ENCODE data around the gene PAGE5.

The PAGE5 gene, protein sequence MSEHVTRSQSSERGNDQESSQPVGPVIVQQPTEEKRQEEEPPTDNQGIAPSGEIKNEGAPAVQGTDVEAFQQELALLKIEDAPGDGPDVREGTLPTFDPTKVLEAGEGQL

DNA sequence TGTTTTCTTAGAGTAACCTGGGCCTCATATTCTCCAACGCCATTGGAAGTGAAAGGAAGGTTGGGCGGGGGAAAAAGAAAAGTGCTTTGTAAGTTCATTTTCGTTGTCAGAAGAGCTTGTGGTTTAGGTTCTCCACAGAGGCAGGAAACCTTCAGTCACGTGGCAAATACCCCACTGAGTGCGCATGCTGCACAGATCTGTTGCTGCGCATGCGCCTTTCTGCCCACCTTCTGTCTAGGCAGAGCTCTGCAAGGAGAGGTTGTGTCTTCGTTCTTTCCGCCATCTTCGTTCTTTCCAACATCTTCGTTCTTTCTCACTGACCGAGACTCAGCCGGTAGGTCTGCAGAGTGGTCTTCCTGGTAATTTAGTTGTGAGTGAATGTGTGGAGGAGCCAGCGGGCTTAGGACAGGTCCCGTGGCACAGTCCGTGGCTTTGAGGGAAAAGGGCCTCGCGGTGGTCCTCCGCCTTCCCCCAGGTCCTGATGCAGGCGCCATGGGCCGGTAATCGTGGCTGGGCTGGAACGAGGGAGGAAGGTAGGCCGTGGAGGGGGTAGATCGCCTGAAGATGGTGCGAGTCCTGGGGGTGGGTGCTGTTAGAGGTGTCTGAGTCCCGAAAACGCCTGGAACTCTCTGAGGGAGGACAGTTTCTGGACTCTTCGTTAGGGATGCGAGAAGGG is at the start of gene PAGE5:
Gene PAGE5, plus strand, starts transcription at position 228 of the 676 bp plus-strand sequence. CDS start 1,037 bp downstream, outside the sequence.
- DNase-seq: no peak

DNA sequence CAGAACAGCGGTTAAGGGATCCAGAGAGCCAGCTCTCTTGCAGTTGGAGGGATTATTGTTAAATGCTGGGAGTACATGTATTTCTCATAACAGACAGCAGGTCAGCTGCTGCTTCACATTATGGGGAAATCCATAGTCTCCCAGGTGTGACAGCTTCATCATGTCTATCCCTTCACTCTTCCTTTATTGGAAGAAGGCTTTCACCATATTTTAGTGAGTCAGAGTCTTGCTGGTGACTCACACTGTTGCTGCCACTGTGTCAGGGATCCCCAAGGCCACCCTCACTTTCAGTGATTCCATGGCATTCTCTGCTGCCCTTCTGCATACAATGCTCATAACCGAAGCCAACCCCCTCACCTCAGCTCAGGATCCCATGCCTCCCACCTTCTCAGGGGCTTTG is 32.9 kb upstream of the PAGE5 start:
- peak in 1 of 3 donors; percentile 6 for DNase-seq

DNA sequence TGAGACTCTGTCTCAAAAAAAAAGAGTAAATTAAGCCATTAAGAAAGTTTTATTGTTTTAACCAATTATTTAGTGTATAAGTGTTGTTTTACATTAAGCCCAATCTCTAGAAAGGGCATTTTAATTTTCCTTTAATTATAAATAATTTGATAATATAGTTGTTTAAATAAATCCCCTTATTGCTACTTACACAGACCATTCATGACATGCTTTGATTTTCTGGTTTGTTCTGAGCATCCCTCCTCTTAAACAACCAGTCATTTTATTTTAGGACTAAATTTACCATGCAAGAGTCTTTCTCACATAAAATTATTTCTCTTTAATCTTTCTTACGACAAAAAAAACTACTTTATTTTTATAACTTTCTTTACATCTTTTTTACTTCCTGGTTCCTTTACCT is 23.5 kb upstream of the PAGE5 start:
- DNase-seq: no peak

DNA sequence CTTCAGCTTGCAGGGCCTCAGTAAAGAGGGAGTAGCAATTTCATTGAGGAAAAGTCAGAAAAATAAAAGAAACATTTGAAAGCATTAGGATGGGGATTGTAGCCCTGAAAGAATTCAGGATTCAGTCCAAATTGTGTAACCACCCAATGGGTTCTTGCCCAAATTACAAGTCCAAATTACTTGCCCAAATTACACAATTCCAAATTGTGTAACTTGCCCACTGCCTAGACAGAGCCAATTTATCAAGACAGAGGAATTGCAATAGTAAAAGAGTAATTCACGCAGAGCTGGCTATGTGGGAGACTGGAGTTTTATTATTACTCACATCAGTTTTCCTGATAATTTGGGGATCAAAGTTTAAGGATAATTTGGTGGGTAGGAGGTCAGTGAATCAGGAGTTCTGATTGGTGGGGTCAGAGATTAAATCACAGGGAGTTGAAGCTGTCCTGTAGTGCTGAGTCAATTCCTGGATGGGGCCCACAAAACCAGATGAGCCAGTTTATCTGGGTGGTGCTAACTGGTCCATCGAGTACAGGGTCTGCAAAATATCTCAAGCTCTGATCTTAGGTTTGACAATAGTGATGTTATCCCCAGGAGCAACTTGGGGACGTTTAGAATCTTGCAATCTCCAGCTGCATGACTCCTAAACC is 18.1 kb upstream of the PAGE5 start:
- no peak for DNase-seq

DNA sequence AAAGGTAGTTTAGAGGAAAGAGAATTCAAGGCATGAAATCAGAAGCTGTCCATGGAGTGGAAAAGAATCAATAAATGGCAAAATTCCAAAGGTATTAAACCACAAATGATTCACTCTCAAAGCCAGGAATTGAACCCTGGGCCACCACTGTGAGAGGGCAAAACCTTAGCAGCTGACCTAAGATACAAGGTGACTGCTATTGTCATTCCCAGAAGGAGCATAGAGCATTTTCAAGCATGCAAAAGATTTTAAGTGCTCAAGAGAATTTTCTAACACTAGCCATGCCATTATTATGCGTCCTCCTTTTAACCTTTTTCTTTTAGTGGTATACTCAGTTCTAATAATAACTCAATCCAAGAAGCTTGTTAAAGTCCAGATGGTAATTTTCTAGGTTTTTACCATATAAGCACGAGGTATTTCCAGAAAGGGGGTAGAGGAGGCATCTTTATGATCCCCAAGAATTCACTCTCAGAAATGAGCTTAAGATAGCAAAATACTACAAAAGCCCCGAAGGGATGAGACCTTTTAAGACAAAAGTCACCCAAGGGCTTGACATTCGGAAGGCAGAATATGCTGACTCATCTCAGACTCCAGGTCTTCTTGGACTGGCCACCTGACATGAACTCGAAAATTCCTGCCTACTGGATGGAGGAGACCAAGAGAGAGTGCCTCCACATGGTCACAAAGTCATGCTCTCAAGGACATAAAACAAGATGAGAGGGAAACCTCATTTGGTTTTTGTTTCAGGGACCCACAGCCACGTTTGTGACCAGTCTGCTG is 13.8 kb upstream of the PAGE5 start:
- DNase-seq: no peak

DNA sequence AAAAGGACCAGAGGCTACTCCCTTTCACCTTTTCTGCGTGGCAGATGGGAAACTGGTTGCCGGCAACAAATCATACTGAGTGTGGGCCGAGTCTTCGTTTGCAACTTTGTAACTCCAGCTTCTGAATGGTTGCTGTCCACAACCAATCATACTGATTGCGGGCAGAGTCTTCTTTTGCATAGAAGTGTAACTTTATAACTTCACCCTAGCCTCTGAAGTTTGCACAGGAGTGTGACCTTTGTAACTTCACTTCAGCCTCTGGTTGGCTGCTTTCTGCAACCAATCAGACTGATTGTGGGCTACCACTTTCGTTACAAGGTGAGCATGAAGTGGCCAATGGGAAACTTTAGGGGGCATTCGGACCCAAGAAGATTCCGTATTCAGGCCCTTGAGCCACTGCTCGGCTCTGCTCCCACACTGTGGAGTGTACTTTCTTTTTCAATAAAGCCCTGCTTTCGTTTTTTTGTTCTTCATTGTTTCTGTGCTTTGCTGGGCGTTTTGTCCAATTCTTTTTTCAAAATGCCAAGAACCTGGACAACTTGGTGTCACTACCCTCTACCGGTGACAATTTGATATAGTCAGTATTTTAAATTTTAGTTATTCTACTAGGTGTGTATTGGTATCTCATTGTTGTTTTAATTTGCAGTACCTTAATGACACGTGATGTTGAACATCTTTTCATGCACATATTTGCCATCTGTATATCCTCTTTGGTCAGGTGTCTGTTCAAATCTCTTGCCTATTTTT is 9.0 kb upstream of the PAGE5 start:
- DNase-seq: no peak

DNA sequence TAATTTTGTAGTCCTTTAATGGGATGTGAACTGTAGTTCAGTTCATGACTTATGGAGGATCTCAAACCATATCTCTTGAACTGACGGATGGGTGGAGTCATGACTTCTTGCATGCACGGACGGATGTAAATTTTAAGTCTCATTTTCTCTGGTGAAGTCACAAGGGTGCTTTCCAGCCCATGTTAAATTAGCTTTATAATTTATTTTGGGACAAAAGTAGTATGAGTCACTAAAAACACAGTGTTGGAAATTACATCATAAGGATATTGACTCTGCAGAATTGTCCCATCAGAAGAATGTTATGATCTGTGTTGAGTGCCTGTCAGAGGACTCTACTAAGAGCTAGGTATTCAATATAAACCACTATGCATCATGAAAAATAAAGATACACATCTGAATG is 6.8 kb upstream of the PAGE5 start:
- DNase-seq: no peak

DNA sequence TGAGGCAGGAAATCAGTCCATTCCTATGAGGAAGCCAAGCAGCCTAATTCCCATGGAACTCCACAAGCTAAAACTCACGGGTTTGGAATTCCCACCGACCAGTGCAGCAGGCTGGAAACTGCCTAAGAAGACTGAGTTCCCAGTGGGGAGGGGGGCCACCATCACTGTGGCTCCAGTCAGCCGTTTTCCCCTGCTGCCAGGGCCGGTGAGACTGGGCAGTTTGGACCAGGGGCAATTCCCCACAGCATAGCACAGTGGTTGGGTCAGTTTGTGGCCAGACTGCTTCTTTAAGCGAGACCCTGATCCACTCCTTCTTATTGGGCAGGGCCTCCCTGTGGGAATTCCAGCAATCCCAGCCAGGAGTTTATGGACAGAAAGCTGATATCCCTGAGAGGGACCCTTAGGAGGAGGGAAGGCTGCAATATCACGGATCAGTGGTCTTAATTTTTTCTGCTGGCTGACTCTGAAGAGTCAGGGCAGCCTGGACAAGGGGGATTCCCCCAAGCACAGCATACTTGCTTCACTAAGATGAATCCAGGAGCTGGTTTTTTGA is 20.7 kb downstream of the PAGE5 start:
- no peak for DNase-seq

DNA sequence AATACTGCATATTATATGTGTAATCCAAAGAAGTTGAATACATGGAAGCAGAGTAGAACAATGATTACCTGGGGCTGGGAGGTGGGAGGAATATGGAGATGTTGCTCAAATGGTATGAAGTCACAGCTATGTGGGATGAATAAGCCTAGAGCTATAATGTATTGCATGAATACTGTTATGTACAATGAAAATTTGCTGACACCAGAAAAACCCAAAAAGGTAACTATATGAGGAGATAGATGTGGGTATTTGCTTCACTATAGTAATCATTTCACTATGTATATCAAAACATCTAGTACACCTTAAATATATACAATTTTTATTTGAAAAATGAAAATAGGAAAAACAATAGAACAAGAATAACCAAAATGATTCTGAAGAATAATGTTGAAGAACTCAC is 33.4 kb downstream of the PAGE5 start:
- DNase-seq: no peak

DNA sequence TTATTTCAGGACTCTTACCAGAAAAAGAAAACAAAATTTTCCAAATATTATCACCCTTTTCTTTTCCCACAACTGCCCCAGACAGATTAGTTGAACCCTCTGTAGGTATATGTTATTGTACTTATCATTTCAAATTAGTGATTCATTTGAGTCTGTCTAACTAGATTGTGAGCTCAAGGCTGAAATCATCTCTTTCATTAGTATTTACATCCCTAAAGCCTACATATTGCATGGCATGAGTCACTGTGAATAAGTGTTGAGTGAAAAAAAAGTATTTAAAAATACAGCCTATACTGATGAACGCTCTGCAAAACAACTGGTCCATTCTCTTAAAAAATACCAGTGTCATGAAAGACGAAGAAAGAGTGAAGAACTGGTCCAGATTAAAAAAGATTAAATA is 40.7 kb downstream of the PAGE5 start:
- DNase-seq: no peak

DNA sequence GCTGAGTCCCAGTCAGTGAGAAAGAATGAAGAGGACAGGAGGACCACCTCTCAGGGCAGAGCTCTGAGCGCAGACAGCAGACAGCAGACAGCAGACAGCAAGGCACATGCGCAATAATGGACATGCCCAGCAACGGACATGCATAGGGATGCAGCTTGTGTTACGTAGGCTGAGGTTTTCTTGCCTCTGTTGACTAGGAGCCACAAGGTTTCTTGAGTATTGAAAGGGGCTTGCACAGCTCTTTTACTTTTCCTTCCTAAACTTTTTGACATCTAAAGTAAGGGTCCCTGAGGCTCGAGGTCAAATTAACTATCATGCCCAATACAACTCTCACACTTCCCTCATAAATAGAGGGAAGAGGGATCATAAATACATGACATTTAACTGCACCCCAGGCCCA is 44.7 kb downstream of the PAGE5 start, which contains the start of gene PAGE3:
Gene PAGE3, minus strand, starts transcription at position 101 of the 400 bp plus-strand sequence. CDS start 1,013 bp downstream, outside the sequence.
- no peak for DNase-seq
